WTC11 (cell line): ENCODE measurements around the gene NAGLU.
"Not testable (repeated sequence)": the region's sequence is repeated elsewhere in the genome, so short reads cannot be mapped to it uniquely, and the experiment has no call there.

Source experiments
- AFF4 ChIP-seq: sonication (generic); formaldehyde crosslinking; IDR thresholded peaks from 2 replicates; pipeline ENCODE4 v1.8.1; 2023; ENCODE audit warnings: mild to moderate bottlenecking, missing genetic modification reagents, borderline replicate concordance
- CREM ChIP-seq: sonication (generic); formaldehyde crosslinking; IDR thresholded peaks from 2 replicates; pipeline ENCODE4 v1.8.1; 2022; ENCODE audit warnings: mild to moderate bottlenecking, missing genetic modification reagents, moderate library complexity
- CTCF ChIP-seq: fragments of 200-600 bp; IDR thresholded peaks from 2 replicates; pipeline ENCODE4 v1.8.0; 2022; ENCODE audit warnings: antibody characterized with exemption
- E2F4 ChIP-seq: sonication (generic); formaldehyde crosslinking; IDR thresholded peaks from 2 replicates; pipeline ENCODE4 v1.8.1; 2022; ENCODE audit warnings: low read depth, mild to moderate bottlenecking, moderate library complexity, missing genetic modification reagents, borderline replicate concordance
- FOXK1 ChIP-seq: sonication (generic); formaldehyde crosslinking; IDR thresholded peaks from 2 replicates; pipeline ENCODE4 v1.8.0; 2022; ENCODE audit warnings: mild to moderate bottlenecking, moderate library complexity, missing genetic modification reagents
- FOXP4 ChIP-seq: sonication (generic); formaldehyde crosslinking; IDR thresholded peaks from 2 replicates; pipeline ENCODE4 v1.8.0; 2022; ENCODE audit warnings: mild to moderate bottlenecking, missing genetic modification reagents
- JAZF1 ChIP-seq: fragments of 250-450 bp; sonication (Bioruptor Pico); IDR thresholded peaks from 2 replicates; pipeline ENCODE4 v1.9.0; 2021; ENCODE audit warnings: moderate library complexity, mild to moderate bottlenecking, inconsistent platforms
- NR2C2 ChIP-seq: sonication (generic); formaldehyde crosslinking; IDR thresholded peaks from 2 replicates; pipeline ENCODE4 v1.8.0; 2022; ENCODE audit warnings: mild to moderate bottlenecking, missing genetic modification reagents
- NR3C1 ChIP-seq: sonication (generic); formaldehyde crosslinking; conservative IDR thresholded peaks from 2 replicates; pipeline ENCODE4 v1.8.1; 2023; ENCODE audit warnings: low read depth, mild to moderate bottlenecking, missing genetic modification reagents
- PREB ChIP-seq: sonication (generic); formaldehyde crosslinking; IDR thresholded peaks from 2 replicates; pipeline ENCODE4 v1.8.1; 2022; ENCODE audit warnings: mild to moderate bottlenecking, missing genetic modification reagents, moderate library complexity, borderline replicate concordance
- TEAD4 ChIP-seq: sonication (generic); formaldehyde crosslinking; IDR thresholded peaks from 2 replicates; pipeline ENCODE4 v1.8.0; 2022; ENCODE audit warnings: mild to moderate bottlenecking, missing genetic modification reagents
- ZNF281 ChIP-seq: sonication (generic); formaldehyde crosslinking; IDR thresholded peaks from 2 replicates; pipeline ENCODE4 v1.8.0; 2023; ENCODE audit warnings: mild to moderate bottlenecking, missing genetic modification reagents
- ZNF416 ChIP-seq: fragments of 250-450 bp; sonication (Bioruptor Pico); IDR thresholded peaks from 2 replicates; pipeline ENCODE4 v1.9.0; 2021; ENCODE audit warnings: mild to moderate bottlenecking, inconsistent platforms

- not testable (repeated sequence) for TF ChIP-seq CTCF; JAZF1 (CRISPR knock-in tag); NR3C1 (CRISPR knock-in tag); TEAD4; FOXP4 (CRISPR knock-in tag); E2F4 (CRISPR knock-in tag); FOXK1; ZNF281 (CRISPR knock-in tag); PREB; NR2C2 (CRISPR knock-in tag); CREM (CRISPR knock-in tag); ZNF416 (CRISPR knock-in tag); AFF4 (CRISPR knock-in tag)
Observed at GRCh38 chr17:42552736-42553135, 16.7 kb downstream of the NAGLU start, which contains the start of gene HSD17B1.
